MM.1S (cell line): ENCODE data around the gene CDK6.
"Not testable (repeated sequence)": the region's sequence is repeated elsewhere in the genome, so short reads cannot be mapped to it uniquely, and the experiment has no call there.

Source experiments
- DNase-seq: peaks from one replicate; pipeline ENCODE4 v3.0.0-alpha.2; 2015
- H2AFZ ChIP-seq: fragments of 300-600 bp; sonication (generic); 2 replicates; pipeline ENCODE4 v1.6.0; 2016; ENCODE audit warnings: antibody characterized with exemption, low read length
- H3F3A ChIP-seq: fragments of 300-600 bp; sonication (generic); 2 replicates; pipeline ENCODE4 v1.6.1; 2016; ENCODE audit warnings: mild to moderate bottlenecking, antibody characterized with exemption, low read length, moderate library complexity, mixed read lengths; ENCODE audit not compliant: insufficient read depth
- H3K27ac ChIP-seq: fragments of 300-600 bp; sonication (generic); 2 replicates; pipeline ENCODE4 v1.5.1; 2016; ENCODE audit warnings: mild to moderate bottlenecking, low read length
- H3K27me3 ChIP-seq: fragments of 300-600 bp; sonication (generic); replicated peaks from 2 replicates; pipeline ENCODE4 v1.6.0; 2016; ENCODE audit warnings: low read length; ENCODE audit not compliant: insufficient read depth
- H3K36me3 ChIP-seq: fragments of 300-600 bp; sonication (generic); replicated peaks from 2 replicates; pipeline ENCODE4 v1.6.1; 2016; ENCODE audit warnings: mild to moderate bottlenecking, low read length, mixed read lengths; ENCODE audit not compliant: insufficient read depth
- H3K4me1 ChIP-seq: fragments of 300-600 bp; sonication (generic); 2 replicates; pipeline ENCODE4 v1.6.1; 2016; ENCODE audit warnings: low read length, mixed read lengths
- H3K4me2 ChIP-seq: fragments of 300-600 bp; sonication (generic); 2 replicates; pipeline ENCODE4 v1.6.0; 2016; ENCODE audit warnings: low read depth, low read length
- H3K4me3 ChIP-seq: fragments of 300-600 bp; sonication (generic); 2 replicates; pipeline ENCODE4 v1.5.1; 2016; ENCODE audit warnings: low read length, mixed read lengths
- H3K79me2 ChIP-seq: fragments of 300-600 bp; sonication (generic); 2 replicates; pipeline ENCODE4 v1.6.1; 2016; ENCODE audit warnings: mixed run types, low read length, mixed read lengths
- H3K9ac ChIP-seq: fragments of 300-600 bp; sonication (generic); 2 replicates; pipeline ENCODE4 v1.6.1; 2016; ENCODE audit warnings: low read length, mixed read lengths
- H3K9me2 ChIP-seq: fragments of 300-600 bp; sonication (generic); replicated peaks from 2 replicates; pipeline ENCODE4 v1.6.1; 2016; ENCODE audit warnings: mild to moderate bottlenecking, low read length, mixed read lengths; ENCODE audit not compliant: insufficient read depth
- H3K9me3 ChIP-seq: fragments of 300-600 bp; sonication (generic); replicated peaks from 2 replicates; pipeline ENCODE4 v1.6.1; 2016; ENCODE audit warnings: mild to moderate bottlenecking, low read length, mixed read lengths; ENCODE audit not compliant: insufficient read depth
- H4K20me1 ChIP-seq: fragments of 300-600 bp; sonication (generic); 2 replicates; pipeline ENCODE4 v1.6.1; 2016; ENCODE audit warnings: mild to moderate bottlenecking, low read length, moderate library complexity, mixed read lengths; ENCODE audit not compliant: insufficient read depth
- EZH2 ChIP-seq: fragments of 300-600 bp; sonication (generic); optimal IDR thresholded peaks from 2 replicates; pipeline ENCODE3; 2017; ENCODE audit warnings: low read depth, mild to moderate bottlenecking, antibody characterized with exemption, low read length, mixed read lengths
- EZH2phosphoT487 ChIP-seq: fragments of 300-600 bp; sonication (generic); IDR thresholded peaks from 2 replicates; pipeline ENCODE4 v1.6.1; 2018; ENCODE audit warnings: antibody characterized with exemption, low read length
- TF ChIP-seq, protein P1 (sequence below): fragments of 300-600 bp; sonication (generic); IDR thresholded peaks from 2 replicates; pipeline ENCODE4 v1.5.1; 2016; ENCODE audit warnings: antibody characterized with exemption, low read length, mixed read lengths

CDK6 gene

GRCh38 chr7:92864169-92864568, 27.8 kb upstream of the CDK6 start:
- not testable (repeated sequence) for H3K36me3 ChIP-seq, H2AFZ ChIP-seq

DNA sequence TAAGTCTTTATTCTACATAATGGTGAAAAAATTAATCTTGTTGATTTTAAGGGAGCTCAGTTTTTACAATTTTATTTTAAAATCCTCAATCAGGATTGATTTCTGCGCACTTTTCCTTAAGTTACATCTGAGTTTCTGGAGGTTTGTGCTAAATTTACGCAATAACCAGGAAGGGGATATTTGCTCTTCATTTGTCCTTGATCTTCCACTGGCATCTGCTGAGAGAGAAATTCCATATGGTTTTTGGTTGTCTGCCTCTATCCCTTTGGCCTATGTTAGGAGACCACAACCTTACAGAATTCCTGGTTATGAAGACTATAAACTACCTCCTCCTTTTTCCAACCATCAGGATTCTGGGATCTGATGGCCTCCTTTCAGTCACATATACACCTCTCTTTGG, 20.1 kb upstream of the CDK6 start:
- Histone ChIP-seq H3K4me3 (no peak overlapping the region), H3K27ac (no peak overlapping the region), H3K4me2 (no peak overlapping the region), H3K9me2 (no peaks in the 10 kb centered on the region), H4K20me1 (no peaks in the 10 kb centered on the region), H3K9ac (no peak overlapping the region), H2AFZ (no peak overlapping the region), H3K9me3 (no peaks in the 10 kb centered on the region), H3K4me1 (peaks cover 15% of the 10 kb centered on the region), H3K27me3 (no peaks in the 10 kb centered on the region), H3F3A (peaks cover 6% of the 10 kb centered on the region), H3K79me2 (no peaks in the 10 kb centered on the region), H3K36me3 (no peaks in the 10 kb centered on the region)
- no peak for TF ChIP-seq EZH2
- TF ChIP-seq EZH2phosphoT487, result no peak
- TF ChIP-seq, protein P1, sequence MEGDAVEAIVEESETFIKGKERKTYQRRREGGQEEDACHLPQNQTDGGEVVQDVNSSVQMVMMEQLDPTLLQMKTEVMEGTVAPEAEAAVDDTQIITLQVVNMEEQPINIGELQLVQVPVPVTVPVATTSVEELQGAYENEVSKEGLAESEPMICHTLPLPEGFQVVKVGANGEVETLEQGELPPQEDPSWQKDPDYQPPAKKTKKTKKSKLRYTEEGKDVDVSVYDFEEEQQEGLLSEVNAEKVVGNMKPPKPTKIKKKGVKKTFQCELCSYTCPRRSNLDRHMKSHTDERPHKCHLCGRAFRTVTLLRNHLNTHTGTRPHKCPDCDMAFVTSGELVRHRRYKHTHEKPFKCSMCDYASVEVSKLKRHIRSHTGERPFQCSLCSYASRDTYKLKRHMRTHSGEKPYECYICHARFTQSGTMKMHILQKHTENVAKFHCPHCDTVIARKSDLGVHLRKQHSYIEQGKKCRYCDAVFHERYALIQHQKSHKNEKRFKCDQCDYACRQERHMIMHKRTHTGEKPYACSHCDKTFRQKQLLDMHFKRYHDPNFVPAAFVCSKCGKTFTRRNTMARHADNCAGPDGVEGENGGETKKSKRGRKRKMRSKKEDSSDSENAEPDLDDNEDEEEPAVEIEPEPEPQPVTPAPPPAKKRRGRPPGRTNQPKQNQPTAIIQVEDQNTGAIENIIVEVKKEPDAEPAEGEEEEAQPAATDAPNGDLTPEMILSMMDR, result no peak
- no peak for DNase-seq

More at GRCh38 chr7:92864169-92864568, 27.8 kb upstream of the CDK6 start:
- H4K20me1 ChIP-seq, H3K4me2 ChIP-seq, H3K9ac ChIP-seq, H3K79me2 ChIP-seq, H3K27ac ChIP-seq, H3K9me2 ChIP-seq, H3K9me3 ChIP-seq, H3F3A ChIP-seq, H3K4me3 ChIP-seq, H3K27me3 ChIP-seq, H3K4me1 ChIP-seq: not testable (repeated sequence)
- DNase-seq, result peak; percentile 30
- TF ChIP-seq, protein P1, result peak; percentile 31

- no peaks in the 10 kb centered on the region for H4K20me1 ChIP-seq
- peaks cover 6% of the 10 kb centered on the region for H3F3A ChIP-seq
- H3K36me3 ChIP-seq, result no peaks in the 10 kb centered on the region
- H3K27me3 ChIP-seq, result no peaks in the 10 kb centered on the region
- peak overlapping the region; percentile 22; the same call in 1 of the 2 replicates for H3K4me2 ChIP-seq
- peak overlapping the region; percentile 20; the same call in 1 of the 2 replicates for H3K9ac ChIP-seq
- H3K79me2 ChIP-seq, result no peaks in the 10 kb centered on the region
- H3K9me3 ChIP-seq, result no peaks in the 10 kb centered on the region
- no peak overlapping the region for H3K4me3 ChIP-seq
- DNase-seq, result peak; percentile 78
- H3K4me1 ChIP-seq, result peaks cover 15% of the 10 kb centered on the region
- TF ChIP-seq, protein P1, result no peak
- TF ChIP-seq EZH2phosphoT487 (no peak), EZH2 (no peak)
- H3K9me2 ChIP-seq, result no peaks in the 10 kb centered on the region
- H2AFZ ChIP-seq, result no peak overlapping the region
- peak overlapping the region; percentile 45; the same call in 1 of the 2 replicates for H3K27ac ChIP-seq
Observed at GRCh38 chr7:92854501-92855238, 18.3 kb upstream of the CDK6 start.
